PFSK-1 (cell line): ENCODE measurements around the gene PIP5KL1.

Source experiments
- FOXP2 ChIP-seq: optimal IDR thresholded peaks from 2 replicates; pipeline ENCODE3; 2011; ENCODE audit warnings: borderline replicate concordance, control low read depth, inconsistent platforms; ENCODE audit not compliant: insufficient read depth; ENCODE audit errors: extremely low read length, extremely low read depth
- POLR2AphosphoS5 ChIP-seq: IDR thresholded peaks from 2 replicates; pipeline ENCODE4 v1.6.1; 2012; ENCODE audit warnings: low read depth, mild to moderate bottlenecking, control low read depth, low read length, moderate library complexity
- REST ChIP-seq, 2 experiments: IDR thresholded peaks; 2 replicates each; pipeline versions ENCODE4 v1.6.1 to v1.8.0; 2011 to 2012; ENCODE audit warnings: low read depth in 2 of 2, low read length in 2 of 2, control low read depth in 1 of 2, inconsistent platforms in 1 of 2, mild to moderate bottlenecking in 1 of 2, moderate library complexity in 1 of 2; ENCODE audit not compliant: insufficient read depth in 1 of 2
- TAF1 ChIP-seq: IDR thresholded peaks from 2 replicates; pipeline ENCODE4 v1.6.1; 2012; ENCODE audit warnings: low read length, control low read depth, borderline replicate concordance; ENCODE audit not compliant: insufficient read depth

- no peak for TF ChIP-seq POLR2AphosphoS5
- TF ChIP-seq FOXP2 = no peak
- no peak for TF ChIP-seq REST (IDR thresholded peaks at IDR 0.05; ENCODE audit: insufficient read depth in 1 of 2, low read depth in 2 of 2, low read length in 2 of 2)
- no peak for TF ChIP-seq TAF1
Observed at GRCh38 chr9:127870887-127871286, 59.7 kb downstream of the PIP5KL1 start.
